ENCODE measurements around the gene RPL10.

RPL10 gene

GRCh38 chrX:154397888-154398667 lies at the start of gene RPL10:
Gene RPL10 (plus strand): TSS chrX:154398377. CDS start chrX:154398520, 143 bp downstream.
- DNase-seq: peak; percentile 75

- DNase-seq: no peak
Observed at GRCh38 chrX:154348646-154349358, 49.4 kb upstream of the RPL10 start.

DNA sequence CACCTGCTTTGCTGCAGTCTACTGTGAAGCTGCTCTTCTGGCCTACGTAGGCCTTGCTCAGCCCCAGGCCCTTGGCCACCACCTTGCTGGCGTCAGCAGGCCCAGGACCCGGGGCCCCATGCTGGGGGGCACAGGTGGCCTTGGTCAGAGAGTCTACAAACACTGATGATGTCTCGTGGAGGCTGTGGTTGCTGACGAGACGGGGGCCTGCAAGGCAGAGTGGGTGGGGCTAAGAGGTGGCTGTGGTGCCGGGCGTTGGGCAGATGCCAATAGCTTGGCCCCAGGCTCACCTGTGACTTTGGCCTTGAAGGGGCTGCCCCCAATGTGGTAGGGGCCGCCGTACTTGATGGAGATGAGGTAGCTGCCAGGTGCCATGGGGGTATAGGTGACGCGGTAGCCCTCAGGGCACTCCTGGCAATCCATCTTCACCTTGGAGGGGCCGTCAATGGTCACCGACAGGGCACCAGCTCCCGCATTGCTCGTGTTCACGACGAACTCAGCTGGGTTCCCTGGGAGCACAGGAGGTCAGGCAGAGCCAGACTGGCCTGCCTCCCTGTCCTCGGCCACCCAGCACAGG lies 48.7 kb upstream of the RPL10 start:
- DNase-seq: no peak

DNA sequence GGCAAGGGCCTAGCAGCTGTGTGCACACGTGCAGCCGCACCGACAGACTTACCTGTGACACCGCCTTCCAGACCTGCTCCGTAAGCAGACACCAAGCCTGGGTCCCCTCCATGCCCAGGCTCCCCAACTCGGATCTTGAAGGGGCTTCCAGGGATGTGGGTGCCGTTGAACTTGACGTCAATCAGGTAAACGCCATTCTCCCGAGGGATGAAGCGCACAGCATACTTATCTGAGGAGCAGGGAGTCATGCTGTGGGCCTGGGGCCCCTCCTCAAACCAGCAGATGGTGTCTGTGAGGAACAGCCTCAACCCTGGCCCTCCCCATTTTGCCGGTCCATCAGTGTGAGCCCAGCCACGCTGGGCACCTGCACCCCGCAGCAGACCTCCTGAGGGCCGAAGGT lies 48.2 kb upstream of the RPL10 start:
- DNase-seq: no peak

GRCh38 chrX:154350429-154351182 lies 47.6 kb upstream of the RPL10 start:
- no peak for DNase-seq

DNA sequence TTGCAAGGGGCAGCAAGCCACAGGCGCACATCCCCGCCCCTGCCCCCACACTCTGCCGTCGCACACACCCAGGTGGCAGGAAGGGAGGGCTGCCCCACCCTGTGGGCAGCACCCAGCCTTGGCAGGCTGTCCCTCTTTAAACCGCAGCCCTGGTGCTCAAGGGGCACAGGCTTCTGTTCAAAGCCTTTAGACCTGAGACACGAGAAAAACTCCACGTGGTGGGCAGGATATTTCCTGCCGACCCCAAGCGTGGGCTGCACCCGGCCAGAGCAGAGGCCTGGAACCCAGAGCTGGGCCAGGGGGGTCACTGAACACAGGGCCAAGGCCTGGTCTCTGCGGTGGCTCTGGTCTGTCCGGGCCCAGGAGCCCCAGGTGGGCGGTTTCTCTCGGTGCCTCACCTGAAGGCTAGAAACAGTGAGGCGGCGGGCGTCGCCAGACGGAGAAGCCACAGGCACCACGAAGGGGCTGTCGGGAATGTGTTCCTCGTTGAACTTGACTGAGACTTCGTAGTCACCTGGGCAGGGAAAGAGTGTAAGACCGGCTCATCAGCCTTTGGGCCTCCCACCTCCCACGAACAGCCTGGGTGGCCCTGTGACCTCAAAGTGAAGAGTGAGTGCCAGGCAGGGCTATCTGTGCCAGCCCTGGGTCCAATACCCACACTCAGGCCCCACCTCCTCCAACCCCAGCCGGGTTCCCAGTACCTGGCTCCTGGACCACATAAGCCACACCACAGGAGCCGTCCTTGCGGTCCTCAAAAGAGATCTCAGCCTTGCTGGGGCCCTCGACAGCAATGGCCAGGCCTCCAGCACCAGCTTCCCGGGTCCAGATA lies 46.8 kb upstream of the RPL10 start:
- no peak for DNase-seq

DNA sequence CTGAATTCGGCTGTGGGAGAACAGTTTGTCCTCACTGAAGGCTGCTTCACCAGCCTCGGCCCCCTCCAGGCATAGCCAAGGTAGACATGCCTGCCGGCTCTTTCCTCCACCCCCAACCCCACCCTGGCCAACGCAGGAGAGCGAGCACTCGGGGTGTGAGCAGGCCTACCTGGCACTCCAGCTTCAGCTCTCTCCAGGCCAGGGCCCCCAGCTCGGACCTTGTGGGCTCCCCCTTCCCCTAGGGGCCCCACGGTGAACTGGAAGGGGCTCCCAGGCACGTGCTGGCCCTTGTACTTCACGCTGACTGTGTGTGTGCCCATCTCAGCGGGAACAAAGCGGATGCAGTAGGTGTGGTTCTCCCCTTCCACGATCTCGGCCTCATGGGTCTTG lies 46.2 kb upstream of the RPL10 start:
- DNase-seq: no peak

DNA sequence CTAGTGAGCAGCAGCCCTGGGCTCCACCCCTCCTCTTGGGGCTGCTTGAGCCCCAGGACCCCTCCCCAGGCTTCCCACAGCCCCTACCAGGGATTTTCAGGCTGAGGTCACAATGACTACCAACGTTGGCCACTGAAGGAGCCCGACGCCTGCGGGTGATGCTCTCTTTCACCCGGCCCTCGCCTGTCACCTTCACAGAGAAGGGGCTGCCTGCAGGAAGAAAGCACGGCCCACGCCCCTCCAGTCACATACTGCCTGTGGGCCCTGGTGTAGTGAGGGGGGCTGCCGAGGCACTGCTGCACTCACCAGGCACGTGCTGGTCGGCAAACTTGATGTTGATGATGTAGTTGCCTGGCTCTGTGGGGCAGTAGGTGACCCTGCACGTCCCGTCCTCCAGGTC lies 45.7 kb upstream of the RPL10 start:
- no peak for DNase-seq

GRCh38 chrX:154353172-154353843 lies 44.9 kb upstream of the RPL10 start:
- no peak for DNase-seq

DNA sequence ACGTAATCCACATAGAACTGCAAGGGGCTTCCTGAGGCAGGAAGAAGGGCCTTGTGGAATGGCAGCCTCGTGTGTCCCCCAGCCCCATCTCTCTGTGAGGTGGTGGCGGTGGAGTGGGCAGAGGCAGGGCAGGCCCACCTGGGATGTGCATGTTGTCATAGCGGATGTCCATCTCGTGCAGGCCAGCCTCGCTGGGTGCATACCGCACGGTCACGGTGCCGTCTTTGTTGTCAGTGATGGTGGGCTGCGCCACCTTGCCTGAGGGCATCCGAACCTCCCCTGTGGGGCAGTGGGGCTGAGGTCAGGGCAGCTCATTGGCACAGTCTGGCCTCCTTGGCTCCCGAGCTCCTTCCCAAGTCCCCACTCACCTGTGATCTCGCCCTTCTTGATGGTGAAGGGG lies 44.2 kb upstream of the RPL10 start:
- DNase-seq: no peak

GRCh38 chrX:154354516-154354915 lies 43.7 kb upstream of the RPL10 start:
- DNase-seq: no peak

- DNase-seq: no peak
Observed at GRCh38 chrX:154355094-154355775, 42.9 kb upstream of the RPL10 start.

DNA sequence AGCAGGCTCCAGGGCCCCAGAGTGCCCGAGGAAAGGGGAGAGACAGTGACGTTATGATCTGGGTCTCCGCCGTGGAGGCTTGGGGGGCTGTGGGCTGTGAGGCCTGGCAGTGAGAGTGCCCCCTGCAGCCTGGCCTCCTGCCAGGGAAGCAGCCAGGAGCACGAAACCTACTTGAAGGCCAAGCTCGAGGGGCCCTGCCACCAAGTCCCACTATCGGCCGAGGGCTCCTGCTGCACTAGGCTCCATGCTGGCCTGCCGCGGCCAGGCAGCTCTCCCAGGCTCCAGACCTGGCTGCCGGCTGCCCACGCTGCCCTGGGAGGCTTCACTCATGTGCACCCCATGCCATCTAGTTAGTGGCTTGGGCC lies 42.4 kb upstream of the RPL10 start:
- DNase-seq: no peak

DNA sequence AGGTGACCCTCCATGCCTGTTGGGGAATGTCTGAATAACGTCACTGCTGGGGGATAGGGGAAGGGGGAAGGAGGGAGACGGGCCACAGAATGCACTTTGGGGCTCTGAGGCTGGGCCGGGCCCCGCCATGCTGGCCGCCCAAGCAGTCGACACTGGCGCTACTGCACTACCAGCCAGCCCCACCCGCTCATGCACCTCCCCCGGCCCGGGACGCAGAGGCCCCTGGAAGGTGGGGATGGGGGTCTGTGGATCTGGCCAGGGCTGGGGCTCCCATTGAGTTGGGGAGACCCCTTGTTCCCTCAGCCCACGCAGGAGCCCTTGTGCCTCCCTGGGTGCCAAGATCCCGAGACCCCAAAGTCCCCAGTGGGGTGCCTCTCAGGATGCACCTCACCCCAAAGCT lies 41.6 kb upstream of the RPL10 start:
- no peak for DNase-seq

DNA sequence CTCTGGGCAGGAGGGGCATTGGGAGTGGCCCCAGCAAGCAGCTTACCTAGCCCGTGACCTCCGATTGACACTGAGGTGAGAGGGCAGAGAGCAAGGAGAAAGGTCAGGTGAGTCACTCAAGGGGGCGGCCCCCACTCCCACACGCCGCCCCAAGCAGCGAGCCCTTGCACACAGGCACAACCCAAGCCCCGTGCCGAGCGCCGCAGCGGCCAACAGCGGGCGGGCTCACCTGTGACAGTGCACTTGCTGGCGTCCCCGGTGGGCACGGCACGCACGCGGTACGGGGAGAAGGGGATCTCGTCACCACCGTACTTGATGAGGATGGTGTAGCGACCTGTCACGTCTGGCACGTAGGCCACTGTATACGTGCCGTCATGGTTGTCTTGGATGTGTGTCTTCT lies 41.0 kb upstream of the RPL10 start:
- no peak for DNase-seq

DNA sequence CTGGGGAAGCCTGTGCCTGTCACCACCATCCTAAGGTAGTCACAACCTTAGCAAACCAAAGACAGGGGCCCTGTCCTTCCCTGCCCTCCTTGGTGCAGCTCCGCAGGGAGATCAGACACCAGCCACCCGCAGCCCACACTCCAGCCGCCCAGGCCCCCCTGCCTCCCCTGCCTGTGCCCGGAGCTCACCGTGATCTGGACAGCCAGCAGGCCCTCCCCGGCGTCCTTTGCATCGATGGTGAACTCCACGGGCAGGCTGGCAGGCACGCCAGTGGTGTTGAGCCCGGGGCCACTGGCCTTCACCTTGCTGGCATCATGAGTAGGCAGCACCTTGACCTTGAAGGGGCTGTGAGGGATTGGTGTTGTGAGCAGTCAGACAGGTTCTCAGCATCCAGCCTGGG lies 40.2 kb upstream of the RPL10 start:
- no peak for DNase-seq

- DNase-seq: no peak
Observed at GRCh38 chrX:154358829-154359228, 39.3 kb upstream of the RPL10 start.

DNA sequence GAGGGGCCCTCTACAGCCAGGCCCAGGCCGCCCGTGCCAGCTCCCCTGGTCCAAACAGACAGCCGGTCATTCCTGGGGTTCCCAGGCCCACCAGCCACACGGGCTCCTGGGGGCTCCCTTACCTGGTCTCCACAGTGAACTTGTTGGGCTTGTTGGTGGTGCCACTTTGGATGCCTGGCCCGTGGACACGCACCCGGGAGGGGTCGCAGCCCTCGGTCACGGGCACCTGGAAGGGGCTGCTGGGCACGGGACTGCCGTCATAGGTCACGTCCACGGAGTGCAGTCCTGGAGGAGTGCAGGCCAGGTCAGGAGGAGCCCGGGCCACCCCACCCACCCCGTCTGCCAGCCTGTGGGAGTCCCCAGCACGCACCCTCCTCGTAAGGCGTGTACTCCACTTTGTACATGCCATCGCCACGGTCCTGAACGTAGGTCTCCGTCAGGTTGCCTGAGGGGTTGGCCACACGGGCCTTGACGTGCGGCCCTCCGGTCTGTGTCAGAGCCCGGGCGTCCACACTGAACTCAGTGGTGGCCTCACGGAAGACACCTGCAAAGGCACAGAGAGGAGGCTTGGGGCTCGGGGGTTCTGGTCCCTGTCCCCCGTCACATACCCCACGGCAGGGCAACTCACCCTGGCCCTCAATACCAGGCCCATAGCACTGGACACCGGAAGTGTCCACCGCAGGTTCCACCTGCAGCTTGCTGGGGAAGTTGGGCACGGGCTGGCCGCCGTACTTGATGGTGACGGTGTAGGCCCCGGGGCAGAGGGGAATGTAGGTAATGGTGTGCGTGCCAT lies 38.6 kb upstream of the RPL10 start:
- DNase-seq: no peak

DNA sequence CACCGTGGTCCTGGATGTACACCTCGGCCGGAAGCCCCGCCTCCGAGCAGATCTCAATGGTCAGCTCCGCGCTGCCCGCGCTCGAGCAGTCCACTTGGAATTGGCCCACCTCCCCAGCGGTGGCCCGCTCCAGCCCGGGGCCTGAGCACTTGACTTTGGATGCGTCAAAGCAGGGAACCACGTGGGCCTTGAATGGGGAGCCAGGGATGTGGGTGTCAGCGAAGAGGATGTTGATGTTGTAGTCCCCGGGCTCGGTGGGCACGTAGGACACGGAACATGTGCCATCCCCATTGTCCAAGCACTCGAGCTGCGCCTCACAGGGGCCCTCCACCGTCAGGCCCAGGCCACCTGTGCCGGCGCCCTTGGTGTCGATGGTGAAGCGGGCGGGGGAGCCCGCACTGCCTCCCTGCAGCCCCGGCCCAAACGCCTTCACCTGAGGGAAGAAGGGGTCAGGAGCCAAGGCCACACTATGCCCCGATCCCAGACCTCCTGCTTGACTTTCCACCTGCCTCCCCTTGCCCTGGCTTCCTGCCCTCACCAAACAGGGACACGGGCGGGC lies 37.9 kb upstream of the RPL10 start:
- no peak for DNase-seq

DNA sequence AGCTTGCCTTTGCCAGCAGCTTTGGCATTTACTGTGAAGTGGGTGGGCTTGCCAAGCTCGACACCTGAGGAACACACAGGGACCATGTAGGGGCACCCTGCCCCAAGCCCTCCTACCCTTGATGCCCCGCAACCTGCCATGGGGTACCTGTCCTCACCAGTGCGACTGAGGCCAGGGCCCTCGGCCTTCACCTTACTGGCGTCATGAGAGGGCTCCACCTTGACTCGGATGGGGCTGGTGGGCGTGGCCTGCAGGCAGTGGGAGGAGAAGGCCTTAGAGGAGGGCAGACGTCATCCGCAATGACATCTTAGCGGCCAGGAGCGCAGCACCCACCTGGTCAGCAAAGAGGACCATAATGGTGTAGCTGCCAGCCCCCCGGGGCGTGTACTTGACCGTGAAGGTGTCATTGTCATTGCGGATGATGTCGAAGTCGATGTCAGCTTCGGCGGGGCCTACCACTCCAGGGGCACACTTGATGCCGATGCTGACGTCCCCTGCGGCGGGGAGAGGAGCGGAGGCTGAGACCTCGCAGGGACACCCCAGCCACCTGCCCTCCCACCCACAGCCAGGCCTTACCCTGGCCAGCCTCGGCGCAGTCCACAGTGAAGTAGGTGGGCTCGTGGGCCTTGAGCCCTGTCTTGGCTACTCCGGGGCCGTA lies 36.0 kb upstream of the RPL10 start:
- DNase-seq: no peak

All from NCI-H1048 (cell line).